ENCODE measurements around the gene C2orf92.

C2orf92 gene

DNA sequence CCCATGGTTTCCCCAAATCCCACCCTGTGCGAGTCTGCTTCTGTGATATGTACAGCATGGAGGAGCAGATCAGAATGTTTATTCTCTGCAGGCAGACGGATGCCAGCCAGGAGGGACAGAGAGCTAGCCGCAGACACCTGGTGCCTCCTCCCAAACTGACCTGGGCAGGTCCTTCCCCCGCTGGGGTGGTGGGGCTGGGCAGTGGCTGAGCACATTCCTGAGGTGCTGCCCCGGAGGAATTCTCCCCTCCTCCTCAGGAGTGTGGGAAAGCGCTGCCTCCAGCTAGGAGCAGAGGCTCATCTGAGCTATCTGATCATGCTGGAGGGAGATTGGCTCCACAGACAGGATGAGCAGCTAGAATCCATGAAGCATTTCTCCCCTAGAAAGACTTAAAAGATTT is 21.7 kb downstream of the C2orf92 start:
- Histone ChIP-seq H3K36me3 (ENCODE audit: control insufficient read depth, low read length) (no peaks in the 10 kb centered on the region), H4K20me1 (ENCODE audit: control insufficient read depth, insufficient read depth, low read depth, low read length) (no peaks in the 10 kb centered on the region), H3K9me2 (replicated peaks; ENCODE audit: control insufficient read depth, low read length) (no peaks in the 10 kb centered on the region), H3F3A (ENCODE audit: control insufficient read depth, insufficient read depth) (no peaks in the 10 kb centered on the region), H3K27ac (ENCODE audit: low read depth, low read length) (no peak overlapping the region), H3K4me3 (ENCODE audit: low read length) (no peak overlapping the region), H3K79me2 (ENCODE audit: control insufficient read depth, low read length) (no peaks in the 10 kb centered on the region), H3K4me1 (ENCODE audit: control insufficient read depth, low read length) (peaks cover 8% of the 10 kb centered on the region), H3K9me3 (ENCODE audit: control insufficient read depth, insufficient read depth, low read length) (no peaks in the 10 kb centered on the region), H3K27me3 (ENCODE audit: control insufficient read depth, low read length) (peaks cover 6% of the 10 kb centered on the region), H3K4me2 (ENCODE audit: low read length) (no peak overlapping the region)
- no peak for TF ChIP-seq EZH2phosphoT487 (IDR thresholded peaks at IDR 0.05; ENCODE audit: borderline replicate concordance, low read length)
- TF ChIP-seq, protein P1, sequence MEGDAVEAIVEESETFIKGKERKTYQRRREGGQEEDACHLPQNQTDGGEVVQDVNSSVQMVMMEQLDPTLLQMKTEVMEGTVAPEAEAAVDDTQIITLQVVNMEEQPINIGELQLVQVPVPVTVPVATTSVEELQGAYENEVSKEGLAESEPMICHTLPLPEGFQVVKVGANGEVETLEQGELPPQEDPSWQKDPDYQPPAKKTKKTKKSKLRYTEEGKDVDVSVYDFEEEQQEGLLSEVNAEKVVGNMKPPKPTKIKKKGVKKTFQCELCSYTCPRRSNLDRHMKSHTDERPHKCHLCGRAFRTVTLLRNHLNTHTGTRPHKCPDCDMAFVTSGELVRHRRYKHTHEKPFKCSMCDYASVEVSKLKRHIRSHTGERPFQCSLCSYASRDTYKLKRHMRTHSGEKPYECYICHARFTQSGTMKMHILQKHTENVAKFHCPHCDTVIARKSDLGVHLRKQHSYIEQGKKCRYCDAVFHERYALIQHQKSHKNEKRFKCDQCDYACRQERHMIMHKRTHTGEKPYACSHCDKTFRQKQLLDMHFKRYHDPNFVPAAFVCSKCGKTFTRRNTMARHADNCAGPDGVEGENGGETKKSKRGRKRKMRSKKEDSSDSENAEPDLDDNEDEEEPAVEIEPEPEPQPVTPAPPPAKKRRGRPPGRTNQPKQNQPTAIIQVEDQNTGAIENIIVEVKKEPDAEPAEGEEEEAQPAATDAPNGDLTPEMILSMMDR (IDR thresholded peaks at IDR 0.05; ENCODE audit: low read depth, low read length, poor library complexity, severe bottlenecking) = no peak

- Histone ChIP-seq H3K27ac (ENCODE audit: low read depth, low read length) (no peak overlapping the region), H3K9me3 (ENCODE audit: control insufficient read depth, insufficient read depth, low read length) (no peaks in the 10 kb centered on the region), H3K27me3 (ENCODE audit: control insufficient read depth, low read length) (peaks cover 6% of the 10 kb centered on the region), H3K4me3 (ENCODE audit: low read length) (no peak overlapping the region), H3K4me1 (ENCODE audit: control insufficient read depth, low read length) (peaks cover 21% of the 10 kb centered on the region), H3K9me2 (replicated peaks; ENCODE audit: control insufficient read depth, low read length) (no peaks in the 10 kb centered on the region), H3F3A (ENCODE audit: control insufficient read depth, insufficient read depth) (no peaks in the 10 kb centered on the region), H3K36me3 (ENCODE audit: control insufficient read depth, low read length) (no peaks in the 10 kb centered on the region), H4K20me1 (ENCODE audit: control insufficient read depth, insufficient read depth, low read depth, low read length) (no peaks in the 10 kb centered on the region), H3K4me2 (ENCODE audit: low read length) (no peak overlapping the region), H3K79me2 (ENCODE audit: control insufficient read depth, low read length) (no peaks in the 10 kb centered on the region)
- TF ChIP-seq EZH2phosphoT487 (IDR thresholded peaks at IDR 0.05; ENCODE audit: borderline replicate concordance, low read length) = no peak
These were observed 24.0 kb downstream of the C2orf92 start for GRCh38 chr2:97693476-97693875.

GRCh38 chr2:97695744-97696143 is 26.2 kb downstream of the C2orf92 start:
- no peaks in the 10 kb centered on the region for H3K9me2 ChIP-seq (replicated peaks; ENCODE audit: control insufficient read depth, low read length)
- H3K27ac ChIP-seq (ENCODE audit: low read depth, low read length) = no peak overlapping the region
- no peaks in the 10 kb centered on the region for H3K36me3 ChIP-seq (ENCODE audit: control insufficient read depth, low read length)
- TF ChIP-seq, protein P1 (IDR thresholded peaks at IDR 0.05; ENCODE audit: low read depth, low read length, poor library complexity, severe bottlenecking) = no peak
- no peak for TF ChIP-seq EZH2phosphoT487 (IDR thresholded peaks at IDR 0.05; ENCODE audit: borderline replicate concordance, low read length)
- H3K27me3 ChIP-seq (ENCODE audit: control insufficient read depth, low read length) = no peaks in the 10 kb centered on the region
- no peaks in the 10 kb centered on the region for H4K20me1 ChIP-seq (ENCODE audit: control insufficient read depth, insufficient read depth, low read depth, low read length)
- H3K79me2 ChIP-seq (ENCODE audit: control insufficient read depth, low read length) = no peaks in the 10 kb centered on the region
- no peak overlapping the region for H3K4me2 ChIP-seq (ENCODE audit: low read length)
- H3K4me1 ChIP-seq (ENCODE audit: control insufficient read depth, low read length) = peaks cover 21% of the 10 kb centered on the region
- H3F3A ChIP-seq (ENCODE audit: control insufficient read depth, insufficient read depth) = no peaks in the 10 kb centered on the region
- no peak overlapping the region for H3K4me3 ChIP-seq (ENCODE audit: low read length)
- no peaks in the 10 kb centered on the region for H3K9me3 ChIP-seq (ENCODE audit: control insufficient read depth, insufficient read depth, low read length)

DNA sequence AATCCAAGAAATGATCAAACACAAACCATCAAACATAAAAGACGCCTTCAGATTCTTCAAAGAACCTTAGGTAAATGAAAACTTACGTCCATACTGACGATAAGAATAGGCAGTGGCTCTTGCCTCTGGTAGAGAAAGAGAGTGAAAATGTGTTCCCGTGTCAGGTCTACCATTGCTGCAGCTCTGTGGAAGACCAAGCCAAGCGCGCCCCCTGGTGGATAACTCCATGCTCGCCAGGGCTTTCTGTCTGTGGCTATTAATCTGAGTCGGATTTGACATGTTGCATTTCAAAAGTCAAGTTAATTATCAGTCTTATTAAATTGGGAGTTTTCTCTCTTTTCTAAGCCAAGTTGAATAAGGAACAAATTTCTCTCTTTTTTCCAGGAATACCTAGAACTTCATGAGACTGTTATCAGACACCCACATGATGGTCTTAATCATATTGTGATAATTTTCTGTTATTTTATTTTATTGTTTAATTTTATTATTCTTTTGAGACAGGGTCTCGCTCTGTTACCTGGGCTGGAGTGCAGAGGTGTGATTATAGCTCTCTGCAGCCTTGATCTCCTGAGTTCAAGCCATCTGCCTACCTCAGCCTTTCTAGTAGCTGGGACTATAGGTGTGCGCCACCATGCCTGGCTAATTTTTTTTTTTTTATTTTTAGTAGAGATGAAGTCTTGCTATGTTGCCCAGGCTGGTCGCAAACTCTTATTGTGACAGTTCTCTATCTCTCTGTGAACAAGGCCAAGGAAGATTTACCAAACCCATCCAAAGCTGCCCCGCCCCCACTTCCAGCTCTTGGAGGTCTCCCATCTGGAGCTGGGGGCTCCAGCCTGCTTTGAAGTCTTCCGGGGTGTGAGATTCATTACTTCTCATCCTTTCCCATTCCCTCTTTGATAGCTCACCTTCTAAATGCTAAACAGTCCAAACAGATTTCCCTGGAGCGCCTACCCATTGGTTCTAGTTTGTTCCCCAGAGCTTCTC is 28.0 kb downstream of the C2orf92 start:
- Histone ChIP-seq H3K27me3 (ENCODE audit: control insufficient read depth, low read length) (no peaks in the 10 kb centered on the region), H3K4me3 (ENCODE audit: low read length) (peak overlapping the region; percentile 36), H3F3A (ENCODE audit: control insufficient read depth, insufficient read depth) (no peaks in the 10 kb centered on the region), H3K27ac (ENCODE audit: low read depth, low read length) (no peak overlapping the region), H4K20me1 (ENCODE audit: control insufficient read depth, insufficient read depth, low read depth, low read length) (no peaks in the 10 kb centered on the region), H3K4me2 (ENCODE audit: low read length) (peak overlapping the region; percentile 52), H3K36me3 (ENCODE audit: control insufficient read depth, low read length) (no peaks in the 10 kb centered on the region), H3K9me2 (replicated peaks; ENCODE audit: control insufficient read depth, low read length) (no peaks in the 10 kb centered on the region), H3K9me3 (ENCODE audit: control insufficient read depth, insufficient read depth, low read length) (no peaks in the 10 kb centered on the region), H3K4me1 (ENCODE audit: control insufficient read depth, low read length) (peaks cover 18% of the 10 kb centered on the region), H3K79me2 (ENCODE audit: control insufficient read depth, low read length) (no peaks in the 10 kb centered on the region)
- TF ChIP-seq, protein P1 (IDR thresholded peaks at IDR 0.05; ENCODE audit: low read depth, low read length, poor library complexity, severe bottlenecking) = peak; percentile 88
- no peak for TF ChIP-seq EZH2phosphoT487 (IDR thresholded peaks at IDR 0.05; ENCODE audit: borderline replicate concordance, low read length)
